ENCODE data around the gene GPR132. TPM values are rescaled to one million over a fixed set of nuclear protein-coding genes. Genes with fewer than 3 reads are reported as not detected.

The GPR132 gene
- total and polyA plus RNA-seq, 10 of the 15 experiments (the other 5 are each of a cell fraction or from before 2014, with no cell fraction given): 1.9 to 49.3 (median 20.4) TPM

- H3K4me1 ChIP-seq (ENCODE audit: control insufficient read depth, insufficient read depth, low read length): peaks cover 59% of the 10 kb centered on the region
- peak; percentile 68 for FAIRE-seq
- no peak overlapping the region; the same call in 1 of the 2 replicates for H2AFZ ChIP-seq (ENCODE audit: control insufficient read depth, low read depth, low read length)
- 19% methylated on average over 13 of the region's 13 CpGs for WGBS (ENCODE audit: insufficient coverage, insufficient replicate concordance, low lambda C conversion rate, missing lambda C conversion rate)
- H3K79me2 ChIP-seq (ENCODE audit: control insufficient read depth, insufficient read depth, low read length): peaks cover 36% of the 10 kb centered on the region
- ChIA-PET RAD21 (ENCODE audit: unreplicated experiment) (no interaction called here), POLR2A (interaction anchor here (0.6 kb wide), 1 partner anchor 84 kb away, joined by 9 read pairs; no protein-coding TSS in a partner anchor), SMC1A (ENCODE audit: uncharacterized antibody, unreplicated experiment) (no interaction called here), CTCF (no interaction called here)
- H3K27ac ChIP-seq (ENCODE audit: control insufficient read depth, insufficient read depth): peak overlapping the region; percentile 99
- H3K9me3 ChIP-seq (replicated peaks; ENCODE audit: control insufficient read depth, insufficient read depth, low read length): no peaks in the 10 kb centered on the region
- in situ Hi-C loops (cut with MboI): no loop called here
- H4K20me1 ChIP-seq (ENCODE audit: control insufficient read depth, insufficient read depth): no peaks in the 10 kb centered on the region
- no peak for ATAC-seq
- H3K27me3 ChIP-seq (replicated peaks in 1 of 2; ENCODE audit: control insufficient read depth in 2 of 2, insufficient read depth in 2 of 2, low read length in 1 of 2): no peaks in the 10 kb centered on the region
- DNase-seq (ENCODE audit: low read depth, low spot score): no peak
- H3K4me2 ChIP-seq (ENCODE audit: control insufficient read depth, insufficient read depth): peak overlapping the region; percentile 78
- intact Hi-C loops (cut with micrococcal nuclease; ENCODE audit: unreplicated experiment): loop anchor here (5.0 to 10.0 kb wide), 2 partner anchors 47 to 416 kb away; partner anchors contain the start of genes CDCA4 and CRIP1
- BruUV-seq (replicated peaks): no TSS peak
- H3K4me3 ChIP-seq: no peak overlapping the region; the same call in 1 of the 2 replicates
- peak overlapping the region; percentile 87; the same call in 1 of the 2 replicates for H3K9ac ChIP-seq (ENCODE audit: control insufficient read depth, insufficient read depth, low read length)
- H3K36me3 ChIP-seq (ENCODE audit: control insufficient read depth in 2 of 2, insufficient read depth in 2 of 2, low read length in 1 of 2): no peaks in the 10 kb centered on the region
- TF ChIP-seq SUPT20H (IDR thresholded peaks at IDR 0.05; ENCODE audit: borderline replicate concordance, control insufficient read depth, low read depth, low read length): no peak
- TF ChIP-seq IKZF1 (conservative IDR thresholded peaks at IDR 0.05): peak; percentile 36
- no peak for TF ChIP-seq FOS (IDR thresholded peaks at IDR 0.05; ENCODE audit: borderline replicate concordance, extremely low read depth, insufficient read length)
- TF ChIP-seq HCFC1 (IDR thresholded peaks at IDR 0.05; ENCODE audit: low read length): no peak
- peak; percentile 45 to 52 for TF ChIP-seq IKZF2 (IDR thresholded peaks at IDR 0.05)
- TF ChIP-seq POLR2AphosphoS5 (IDR thresholded peaks at IDR 0.05; ENCODE audit: low read length): peak; percentile 52
- TF ChIP-seq SIX5 (IDR thresholded peaks at IDR 0.05; ENCODE audit: low read depth, low read length, severe bottlenecking): no peak
- TF ChIP-seq, protein P1, sequence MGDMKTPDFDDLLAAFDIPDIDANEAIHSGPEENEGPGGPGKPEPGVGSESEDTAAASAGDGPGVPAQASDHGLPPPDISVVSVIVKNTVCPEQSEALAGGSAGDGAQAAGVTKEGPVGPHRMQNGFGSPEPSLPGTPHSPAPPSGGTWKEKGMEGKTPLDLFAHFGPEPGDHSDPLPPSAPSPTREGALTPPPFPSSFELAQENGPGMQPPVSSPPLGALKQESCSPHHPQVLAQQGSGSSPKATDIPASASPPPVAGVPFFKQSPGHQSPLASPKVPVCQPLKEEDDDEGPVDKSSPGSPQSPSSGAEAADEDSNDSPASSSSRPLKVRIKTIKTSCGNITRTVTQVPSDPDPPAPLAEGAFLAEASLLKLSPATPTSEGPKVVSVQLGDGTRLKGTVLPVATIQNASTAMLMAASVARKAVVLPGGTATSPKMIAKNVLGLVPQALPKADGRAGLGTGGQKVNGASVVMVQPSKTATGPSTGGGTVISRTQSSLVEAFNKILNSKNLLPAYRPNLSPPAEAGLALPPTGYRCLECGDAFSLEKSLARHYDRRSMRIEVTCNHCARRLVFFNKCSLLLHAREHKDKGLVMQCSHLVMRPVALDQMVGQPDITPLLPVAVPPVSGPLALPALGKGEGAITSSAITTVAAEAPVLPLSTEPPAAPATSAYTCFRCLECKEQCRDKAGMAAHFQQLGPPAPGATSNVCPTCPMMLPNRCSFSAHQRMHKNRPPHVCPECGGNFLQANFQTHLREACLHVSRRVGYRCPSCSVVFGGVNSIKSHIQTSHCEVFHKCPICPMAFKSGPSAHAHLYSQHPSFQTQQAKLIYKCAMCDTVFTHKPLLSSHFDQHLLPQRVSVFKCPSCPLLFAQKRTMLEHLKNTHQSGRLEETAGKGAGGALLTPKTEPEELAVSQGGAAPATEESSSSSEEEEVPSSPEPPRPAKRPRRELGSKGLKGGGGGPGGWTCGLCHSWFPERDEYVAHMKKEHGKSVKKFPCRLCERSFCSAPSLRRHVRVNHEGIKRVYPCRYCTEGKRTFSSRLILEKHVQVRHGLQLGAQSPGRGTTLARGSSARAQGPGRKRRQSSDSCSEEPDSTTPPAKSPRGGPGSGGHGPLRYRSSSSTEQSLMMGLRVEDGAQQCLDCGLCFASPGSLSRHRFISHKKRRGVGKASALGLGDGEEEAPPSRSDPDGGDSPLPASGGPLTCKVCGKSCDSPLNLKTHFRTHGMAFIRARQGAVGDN (IDR thresholded peaks at IDR 0.05): peak; percentile 60
- TF ChIP-seq ZSCAN29 (IDR thresholded peaks at IDR 0.05): no peak
- no peak for TF ChIP-seq SMAD1 (IDR thresholded peaks at IDR 0.05; ENCODE audit: low read depth, partially characterized antibody)
- peak; percentile 64 for TF ChIP-seq EED (IDR thresholded peaks at IDR 0.05; ENCODE audit: low read depth)
- TF ChIP-seq MAX (IDR thresholded peaks at IDR 0.05; ENCODE audit: low read depth, low read length): 0 out of 2 replicates have a peak, but pooled peaks have one; percentile 25
- TF ChIP-seq, protein P2, sequence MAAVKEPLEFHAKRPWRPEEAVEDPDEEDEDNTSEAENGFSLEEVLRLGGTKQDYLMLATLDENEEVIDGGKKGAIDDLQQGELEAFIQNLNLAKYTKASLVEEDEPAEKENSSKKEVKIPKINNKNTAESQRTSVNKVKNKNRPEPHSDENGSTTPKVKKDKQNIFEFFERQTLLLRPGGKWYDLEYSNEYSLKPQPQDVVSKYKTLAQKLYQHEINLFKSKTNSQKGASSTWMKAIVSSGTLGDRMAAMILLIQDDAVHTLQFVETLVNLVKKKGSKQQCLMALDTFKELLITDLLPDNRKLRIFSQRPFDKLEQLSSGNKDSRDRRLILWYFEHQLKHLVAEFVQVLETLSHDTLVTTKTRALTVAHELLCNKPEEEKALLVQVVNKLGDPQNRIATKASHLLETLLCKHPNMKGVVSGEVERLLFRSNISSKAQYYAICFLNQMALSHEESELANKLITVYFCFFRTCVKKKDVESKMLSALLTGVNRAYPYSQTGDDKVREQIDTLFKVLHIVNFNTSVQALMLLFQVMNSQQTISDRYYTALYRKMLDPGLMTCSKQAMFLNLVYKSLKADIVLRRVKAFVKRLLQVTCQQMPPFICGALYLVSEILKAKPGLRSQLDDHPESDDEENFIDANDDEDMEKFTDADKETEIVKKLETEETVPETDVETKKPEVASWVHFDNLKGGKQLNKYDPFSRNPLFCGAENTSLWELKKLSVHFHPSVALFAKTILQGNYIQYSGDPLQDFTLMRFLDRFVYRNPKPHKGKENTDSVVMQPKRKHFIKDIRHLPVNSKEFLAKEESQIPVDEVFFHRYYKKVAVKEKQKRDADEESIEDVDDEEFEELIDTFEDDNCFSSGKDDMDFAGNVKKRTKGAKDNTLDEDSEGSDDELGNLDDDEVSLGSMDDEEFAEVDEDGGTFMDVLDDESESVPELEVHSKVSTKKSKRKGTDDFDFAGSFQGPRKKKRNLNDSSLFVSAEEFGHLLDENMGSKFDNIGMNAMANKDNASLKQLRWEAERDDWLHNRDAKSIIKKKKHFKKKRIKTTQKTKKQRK (IDR thresholded peaks at IDR 0.05; ENCODE audit: low read depth, low read length): no peak
- peak; percentile 54; the same call in 1 of the 2 replicates for TF ChIP-seq MLLT1 (IDR thresholded peaks at IDR 0.05)
- peak; percentile 50; the same call in 1 of the 2 replicates for TF ChIP-seq YY1 (IDR thresholded peaks at IDR 0.05; ENCODE audit: low read depth, low read length)
These were observed 3.6 kb upstream of the GPR132 start for GRCh38 chr14:105068818-105069217.
